GM10266 (cell line): Measurements from ENCODE around the gene SEPSECS.

Source experiments
- DNase-seq: peaks from one replicate; pipeline ENCODE4 v3.0.0; 2012; ENCODE audit errors: extremely low spot score
- TF ChIP-seq, protein P1 (sequence below): IDR thresholded peaks from 2 replicates; pipeline ENCODE4 v1.5.1; 2012; ENCODE audit warnings: mild to moderate bottlenecking, low read depth; ENCODE audit not compliant: control insufficient read depth, insufficient read depth; ENCODE audit errors: missing control alignments

Gene SEPSECS

DNA sequence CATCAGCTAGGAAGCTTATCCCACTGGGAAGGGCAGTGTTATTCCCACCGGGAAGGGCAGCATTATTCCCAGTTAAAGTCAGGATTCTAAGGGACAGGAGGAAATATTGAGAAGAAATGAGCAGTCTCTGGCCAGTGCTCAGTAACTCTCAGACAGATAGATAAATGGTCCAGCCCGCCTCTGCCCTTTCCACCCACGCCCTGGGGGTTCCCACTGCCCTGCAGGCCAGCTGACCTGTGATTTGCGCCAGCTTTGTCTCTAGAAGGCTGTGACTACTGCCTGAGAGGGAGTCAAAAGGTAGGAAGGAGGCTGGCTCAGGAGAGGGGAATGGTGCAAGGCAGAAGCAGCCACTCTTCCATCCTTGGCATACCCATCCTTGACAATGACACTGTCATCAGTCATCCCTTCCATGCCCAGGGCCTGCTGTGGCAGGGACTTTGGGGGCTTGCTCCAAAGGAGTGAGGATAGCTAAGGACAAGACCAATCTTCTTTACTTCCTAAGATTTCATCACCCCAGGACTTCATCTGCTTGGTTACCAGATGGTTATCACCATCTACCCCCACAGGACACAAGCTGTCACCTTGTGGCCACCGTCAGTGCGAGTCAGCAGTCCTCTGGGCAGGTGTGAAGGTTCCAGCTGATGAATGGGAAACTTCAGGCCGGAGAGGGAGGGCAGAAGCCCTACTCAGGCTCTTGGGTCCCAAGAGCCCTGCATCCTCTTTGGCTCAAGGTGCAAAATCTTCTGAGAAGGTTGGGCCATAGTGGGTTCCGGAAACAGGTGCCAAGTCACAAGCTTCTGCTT, 49.5 kb downstream of the SEPSECS start:
- DNase-seq, result no peak
- TF ChIP-seq, protein P1, sequence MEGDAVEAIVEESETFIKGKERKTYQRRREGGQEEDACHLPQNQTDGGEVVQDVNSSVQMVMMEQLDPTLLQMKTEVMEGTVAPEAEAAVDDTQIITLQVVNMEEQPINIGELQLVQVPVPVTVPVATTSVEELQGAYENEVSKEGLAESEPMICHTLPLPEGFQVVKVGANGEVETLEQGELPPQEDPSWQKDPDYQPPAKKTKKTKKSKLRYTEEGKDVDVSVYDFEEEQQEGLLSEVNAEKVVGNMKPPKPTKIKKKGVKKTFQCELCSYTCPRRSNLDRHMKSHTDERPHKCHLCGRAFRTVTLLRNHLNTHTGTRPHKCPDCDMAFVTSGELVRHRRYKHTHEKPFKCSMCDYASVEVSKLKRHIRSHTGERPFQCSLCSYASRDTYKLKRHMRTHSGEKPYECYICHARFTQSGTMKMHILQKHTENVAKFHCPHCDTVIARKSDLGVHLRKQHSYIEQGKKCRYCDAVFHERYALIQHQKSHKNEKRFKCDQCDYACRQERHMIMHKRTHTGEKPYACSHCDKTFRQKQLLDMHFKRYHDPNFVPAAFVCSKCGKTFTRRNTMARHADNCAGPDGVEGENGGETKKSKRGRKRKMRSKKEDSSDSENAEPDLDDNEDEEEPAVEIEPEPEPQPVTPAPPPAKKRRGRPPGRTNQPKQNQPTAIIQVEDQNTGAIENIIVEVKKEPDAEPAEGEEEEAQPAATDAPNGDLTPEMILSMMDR, result no peak

DNA sequence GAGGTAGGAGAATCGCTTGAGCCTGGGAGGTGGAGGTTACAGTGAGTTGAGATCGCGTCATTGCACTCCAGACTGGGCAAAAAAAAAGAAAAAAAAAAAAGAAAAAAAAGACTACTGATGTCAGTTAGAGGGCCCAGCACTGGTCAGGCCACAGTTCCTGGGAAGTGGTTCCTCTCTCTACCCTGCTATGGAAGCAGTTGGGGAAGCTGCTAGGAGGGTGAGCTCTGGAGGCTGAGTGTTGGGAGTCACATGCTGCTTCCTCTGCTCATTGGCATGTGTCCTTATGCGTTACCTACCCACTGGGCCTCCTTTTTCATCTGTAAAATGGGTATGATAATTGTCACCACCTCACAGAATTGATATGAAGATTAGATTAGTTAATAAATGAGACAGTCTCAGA, 50.7 kb downstream of the SEPSECS start:
- no peak for DNase-seq
- TF ChIP-seq, protein P1, result no peak

DNA sequence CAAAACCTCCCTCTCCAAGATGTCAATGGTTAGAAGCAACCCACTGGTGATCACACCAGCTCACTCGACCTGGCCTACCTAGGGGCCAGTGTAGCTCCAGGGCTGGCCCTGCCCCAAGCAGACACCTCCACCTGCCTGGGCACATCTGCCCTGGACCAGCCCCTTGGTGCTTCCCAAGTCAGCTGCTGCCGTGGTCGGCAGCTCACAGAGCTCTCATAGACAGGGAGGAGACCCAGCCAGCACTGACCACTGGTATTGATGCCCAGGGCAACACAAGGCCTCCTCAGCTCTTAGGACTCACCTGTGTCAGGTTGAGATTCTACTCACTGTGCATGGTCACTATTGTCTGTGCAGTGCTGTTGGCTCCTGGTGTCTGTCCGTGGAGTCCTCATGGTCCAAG, 51.7 kb downstream of the SEPSECS start:
- TF ChIP-seq, protein P1, result no peak
- DNase-seq, result no peak

DNA sequence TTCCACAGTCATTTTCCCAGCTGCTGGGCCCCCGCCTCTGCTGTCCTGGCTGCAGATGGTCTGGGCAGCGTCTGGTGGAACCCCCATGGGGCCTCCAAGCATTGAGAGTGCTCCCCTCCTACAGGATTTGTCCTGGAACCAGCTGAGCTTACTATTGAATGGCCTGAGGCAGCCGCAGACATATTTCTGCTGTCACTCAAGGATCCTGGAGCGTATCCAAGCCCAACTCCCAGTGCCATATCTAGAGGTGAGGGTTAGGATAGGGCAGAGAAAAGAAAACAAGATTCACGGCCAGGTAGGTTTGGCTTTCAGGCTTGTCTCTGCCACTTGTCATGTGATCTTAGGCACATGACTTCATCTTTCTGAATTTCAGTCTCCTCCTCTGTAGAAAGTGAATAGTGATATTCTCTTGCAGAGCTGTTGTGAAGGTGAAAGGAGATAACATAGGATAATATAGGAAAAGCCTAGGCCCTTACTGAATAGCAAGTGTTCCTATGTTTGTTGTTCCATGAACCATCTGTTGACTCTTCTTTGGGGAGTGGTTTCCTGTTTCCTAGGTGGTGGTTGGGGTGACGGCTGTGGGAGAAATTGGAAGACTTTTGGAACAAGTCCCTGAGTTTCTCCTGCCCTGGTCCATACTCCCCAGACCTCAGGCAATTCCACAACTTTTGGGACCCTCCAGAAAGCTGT, 52.3 kb downstream of the SEPSECS start:
- TF ChIP-seq, protein P1, result no peak
- DNase-seq, result no peak

DNA sequence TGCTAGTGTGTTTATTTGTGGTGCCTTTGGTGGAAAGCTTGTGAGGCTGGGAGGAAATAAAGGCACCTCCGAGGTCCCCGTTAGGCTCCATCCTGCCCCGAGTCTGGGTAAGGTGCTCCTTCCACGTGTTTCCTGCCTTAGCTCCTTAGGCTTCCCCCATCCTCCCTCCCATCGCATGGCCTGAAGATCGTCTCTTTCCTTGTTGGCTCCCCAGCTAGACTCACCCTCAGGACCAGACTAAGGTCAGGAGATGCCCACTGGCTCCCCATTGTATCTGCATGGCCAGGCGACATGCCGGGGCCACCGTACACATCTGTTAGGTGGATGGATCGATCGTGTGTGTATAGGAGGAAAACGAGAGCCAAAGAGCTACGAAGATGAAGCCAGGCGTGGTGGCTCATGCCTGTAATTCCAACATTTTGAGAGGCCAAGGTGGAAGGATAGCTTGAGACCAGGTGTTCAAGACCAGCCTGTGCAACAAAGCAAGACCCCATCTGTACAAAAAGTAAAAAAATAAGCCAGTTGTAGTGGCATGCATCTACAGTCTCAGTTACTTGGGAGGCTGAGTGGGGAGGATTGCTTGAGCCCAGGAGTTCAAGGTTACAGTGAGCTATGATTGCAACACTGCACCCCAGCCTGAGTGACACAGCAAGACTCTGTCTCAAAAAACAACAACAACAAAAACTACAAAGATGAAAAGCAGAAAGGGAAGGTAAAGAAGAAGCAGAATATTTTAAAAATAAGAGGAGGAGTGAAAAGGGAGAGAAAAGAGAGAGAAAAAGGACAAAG, 53.7 kb downstream of the SEPSECS start:
- no peak for DNase-seq
- TF ChIP-seq, protein P1, result no peak

DNA sequence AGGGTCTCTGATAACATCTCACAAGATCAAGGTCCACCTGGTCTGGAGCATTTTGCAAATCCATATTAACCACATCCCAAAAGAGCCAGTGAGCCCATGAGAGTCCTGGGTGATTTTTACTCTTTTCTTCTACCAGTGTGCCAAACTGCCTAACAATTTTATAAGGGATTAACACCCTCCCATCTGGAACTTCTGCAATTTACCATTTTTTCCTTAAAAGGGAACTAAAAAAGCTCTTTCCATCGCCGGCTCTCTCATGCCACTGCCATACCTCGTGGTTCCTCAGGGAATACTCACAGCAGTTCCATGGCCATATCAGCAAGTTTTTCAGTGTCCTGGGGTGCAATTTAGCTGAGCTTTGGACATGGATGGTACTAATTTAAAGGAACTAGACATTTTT, 55.7 kb downstream of the SEPSECS start:
- no peak for DNase-seq
- TF ChIP-seq, protein P1, result no peak
